ENCODE results near the gene EVA1A.

Gene EVA1A

GRCh38 chr2:75456825-75457224 is 103.9 kb downstream of the EVA1A start:
- TF ChIP-seq CTCF (IDR thresholded peaks at IDR 0.05; ENCODE audit: control extremely low read depth, extremely low read depth, low read depth, missing control alignments): no peak
- ChIA-PET POLR2A (no interaction called here), CTCF (interaction anchor here (0.6 to 1.4 kb wide), 3 partner anchors 9 to 76 kb away, joined by 3 to 8 read pairs (median 3); no protein-coding TSS in a partner anchor)
- DNase-seq (ENCODE audit: extremely low spot score): no peak

- CTCF ChIA-PET: interaction anchor here (0.9 kb wide), 1 partner anchor 10 kb away, joined by 3 read pairs; no protein-coding TSS in a partner anchor
- POLR2A ChIA-PET: no interaction called here
- DNase-seq (ENCODE audit: extremely low spot score): no peak
- TF ChIP-seq CTCF (IDR thresholded peaks at IDR 0.05; ENCODE audit: control extremely low read depth, extremely low read depth, low read depth, missing control alignments): no peak
Measured at GRCh38 chr2:75456111-75456510, 104.6 kb downstream of the EVA1A start.

GRCh38 chr2:75454241-75454620 is 106.5 kb downstream of the EVA1A start:
- ChIA-PET POLR2A (no interaction called here), CTCF (interaction anchor here (1.4 to 5.1 kb wide), 4 partner anchors 11 to 64 kb away, joined by 3 to 56 read pairs (median 4); no protein-coding TSS in a partner anchor)
- no peak for TF ChIP-seq CTCF (IDR thresholded peaks at IDR 0.05; ENCODE audit: control extremely low read depth, extremely low read depth, low read depth, missing control alignments)
- DNase-seq (ENCODE audit: extremely low spot score): no peak

- TF ChIP-seq CTCF (IDR thresholded peaks at IDR 0.05; ENCODE audit: control extremely low read depth, extremely low read depth, low read depth, missing control alignments): no peak
Measured at GRCh38 chr2:75453384-75454240, 107.1 kb downstream of the EVA1A start.

GRCh38 chr2:75450068-75450467 is 110.7 kb downstream of the EVA1A start:
- POLR2A ChIA-PET: no interaction called here
- DNase-seq (ENCODE audit: extremely low spot score): no peak
- CTCF ChIA-PET: no interaction called here
- no peak for TF ChIP-seq CTCF (IDR thresholded peaks at IDR 0.05; ENCODE audit: control extremely low read depth, extremely low read depth, low read depth, missing control alignments)

More at GRCh38 chr2:75453384-75454240, 107.1 kb downstream of the EVA1A start:
- CTCF ChIA-PET: interaction anchor here (1.4 to 5.1 kb wide), 4 partner anchors 12 to 65 kb away, joined by 3 to 56 read pairs (median 4); no protein-coding TSS in a partner anchor
- POLR2A ChIA-PET: no interaction called here
- no peak for DNase-seq (ENCODE audit: extremely low spot score)

GRCh38 chr2:75447176-75447575 is 113.6 kb downstream of the EVA1A start:
- ChIA-PET CTCF (interaction anchor here (0.6 to 1.6 kb wide), 4 partner anchors 13 to 20 kb away, joined by 3 to 7 read pairs (median 4); no protein-coding TSS in a partner anchor), POLR2A (no interaction called here)
- DNase-seq (ENCODE audit: extremely low spot score): no peak
- TF ChIP-seq CTCF (IDR thresholded peaks at IDR 0.05; ENCODE audit: control extremely low read depth, extremely low read depth, low read depth, missing control alignments): no peak

All from GM10248 (cell line).